NCI-H128 (cell line): Measurements from ENCODE around the gene RASL12.

Source experiments
- DNase-seq: peaks from one replicate; lab custom pipeline; 2025; ENCODE audit not compliant: unreplicated experiment; lab: John Stamatoyannopoulos, UW

Gene RASL12

DNA sequence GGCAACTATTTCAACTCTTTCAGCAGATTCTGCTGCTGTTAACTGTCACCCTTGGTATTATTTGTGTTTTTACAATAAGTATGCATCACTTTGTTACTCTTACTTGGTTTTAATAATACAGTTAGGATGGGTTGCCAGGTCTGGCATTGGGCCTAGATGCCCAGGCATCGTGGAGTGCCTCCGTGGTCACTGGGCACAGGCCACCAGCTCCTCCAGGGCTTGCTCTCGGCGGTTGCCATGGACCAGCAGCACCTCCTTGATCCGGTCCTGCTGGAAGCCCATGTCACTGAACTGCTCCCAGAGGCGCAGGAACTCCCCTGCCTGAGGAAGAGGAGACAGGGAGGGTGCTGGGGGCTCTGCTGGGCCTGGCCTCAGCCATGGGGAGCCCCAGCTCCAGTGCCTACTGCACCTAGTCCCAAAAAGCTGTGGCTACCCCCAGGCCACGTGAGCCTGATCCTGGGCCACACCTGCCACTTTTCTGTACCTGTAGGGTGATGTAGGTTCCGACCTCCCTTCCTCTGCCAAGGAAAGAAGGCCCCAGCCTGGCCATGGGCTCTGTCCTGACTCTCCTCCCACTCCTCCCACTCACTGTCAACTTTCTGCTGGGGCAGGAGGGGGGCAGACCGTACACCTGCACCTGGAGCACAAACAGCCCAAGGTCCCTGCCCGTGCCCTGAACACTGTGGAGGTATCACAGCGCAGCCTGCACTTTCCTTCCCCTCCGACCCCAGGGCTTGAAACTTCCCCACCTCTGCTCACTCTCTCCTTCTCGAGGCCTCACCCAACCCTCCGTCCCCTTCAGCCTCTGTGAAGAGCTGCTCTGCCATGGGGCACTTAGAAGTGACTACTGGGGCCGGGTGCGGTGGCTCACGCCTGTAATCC is 25.4 kb upstream of the RASL12 start:
- no peak for DNase-seq

DNA sequence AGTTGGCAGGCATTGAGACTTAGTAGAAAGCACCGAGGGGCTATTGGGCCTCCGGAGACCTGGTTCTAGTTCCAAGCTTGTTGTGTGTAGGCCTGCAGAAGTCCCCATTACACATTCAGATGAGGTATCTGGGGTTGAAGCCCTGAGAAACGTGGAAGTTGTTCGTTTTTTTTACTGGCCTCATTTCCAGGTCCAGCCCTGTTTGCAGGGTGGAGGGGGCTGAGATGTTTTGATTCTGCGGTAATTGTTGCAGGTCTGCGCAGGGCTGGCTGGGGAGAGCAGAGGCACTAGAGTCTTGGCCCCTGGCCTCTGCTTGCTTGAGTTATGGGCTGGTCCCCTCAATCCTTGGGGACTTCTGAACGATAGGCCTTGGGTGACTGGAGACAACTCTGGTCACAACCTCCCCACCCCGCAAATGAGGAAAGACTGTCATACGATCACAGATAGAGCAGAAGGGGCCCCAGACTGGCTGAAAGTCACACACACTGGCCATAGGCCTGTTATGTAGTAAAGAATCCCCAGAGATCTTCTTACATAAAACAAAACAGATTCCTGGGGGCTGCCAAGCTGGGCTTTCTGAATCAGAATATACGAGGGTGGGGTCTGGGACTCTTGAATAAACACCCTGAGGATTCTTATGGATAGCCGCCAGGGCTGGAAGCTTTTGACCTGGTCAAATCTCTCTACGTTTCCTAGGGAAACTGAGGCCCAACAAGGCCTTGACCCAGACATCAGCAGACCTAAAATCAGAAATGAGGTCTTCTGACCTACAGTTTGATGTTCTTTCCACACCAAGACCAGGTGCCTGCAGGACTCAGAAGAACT is 24.4 kb upstream of the RASL12 start:
- no peak for DNase-seq

- no peak for DNase-seq
Observed at GRCh38 chr15:65089206-65089824, 21.5 kb upstream of the RASL12 start.

GRCh38 chr15:65088643-65089021 is 20.8 kb upstream of the RASL12 start:
- DNase-seq = no peak

- DNase-seq = no peak
Observed at GRCh38 chr15:65087873-65088642, 20.3 kb upstream of the RASL12 start.

- DNase-seq = no peak
Observed at GRCh38 chr15:65087411-65087810, 19.6 kb upstream of the RASL12 start.

- no peak for DNase-seq
Observed at GRCh38 chr15:65086680-65087111, 18.9 kb upstream of the RASL12 start.

DNA sequence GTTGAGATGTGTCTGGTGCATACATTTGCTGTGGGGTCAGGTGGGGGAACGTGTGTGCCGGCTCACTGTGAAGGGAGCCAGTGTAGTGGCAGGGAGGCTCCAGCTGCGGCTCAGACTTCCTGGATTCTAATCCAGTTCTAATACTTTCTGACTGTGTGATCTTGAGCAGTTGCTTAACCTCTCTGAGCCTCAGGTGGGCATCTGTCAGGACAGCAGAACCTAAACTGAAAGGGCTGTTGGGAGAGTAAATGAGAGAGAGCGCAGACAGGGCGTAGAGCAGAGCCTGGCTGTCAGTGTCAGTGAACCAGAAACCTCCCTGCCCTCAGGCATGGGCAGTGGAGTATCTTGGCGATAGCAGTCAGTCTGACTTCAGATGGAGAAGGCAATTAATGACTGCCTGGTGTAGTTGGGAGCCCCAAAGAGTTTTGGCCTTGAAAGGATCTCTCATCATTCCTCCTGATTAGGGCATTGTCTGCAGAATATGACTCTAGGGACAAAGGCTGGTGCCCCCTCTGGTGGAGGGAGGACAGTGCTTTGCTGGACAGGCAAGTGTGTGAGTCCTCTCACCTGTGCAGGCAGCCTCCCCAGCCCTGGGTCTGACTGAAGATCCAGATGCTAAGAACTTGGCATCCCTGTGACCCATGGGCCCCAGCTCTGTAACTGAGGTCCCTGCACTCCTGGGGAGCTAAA is 18.3 kb upstream of the RASL12 start:
- no peak for DNase-seq

DNA sequence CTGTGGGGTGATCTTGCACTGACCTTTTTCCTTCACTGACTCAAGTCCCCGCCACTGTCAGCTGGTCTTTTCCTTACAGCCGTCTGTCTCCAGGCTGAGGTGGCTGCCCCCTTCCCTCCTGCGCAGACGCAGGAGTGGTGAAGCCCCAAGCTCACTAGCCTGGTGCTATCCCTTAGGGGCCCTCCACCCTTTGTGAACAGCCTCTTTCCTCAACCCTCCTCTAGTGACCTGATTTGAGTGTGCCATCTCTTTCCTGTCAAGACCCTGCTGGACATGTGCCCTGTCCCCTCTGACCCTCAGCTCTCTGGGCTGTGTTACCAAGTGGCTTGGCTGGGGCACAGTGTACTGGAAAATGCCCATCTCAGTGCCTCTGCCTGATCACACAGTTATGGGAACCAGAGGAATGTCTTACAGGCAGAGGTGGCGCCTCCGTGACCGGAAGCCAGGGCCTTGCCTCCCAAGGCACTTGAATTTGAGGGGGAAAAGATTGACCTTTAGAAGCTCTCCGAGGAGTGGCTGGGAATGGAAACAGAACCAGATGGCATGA is 17.5 kb upstream of the RASL12 start:
- no peak for DNase-seq

GRCh38 chr15:65084500-65085206 is 16.9 kb upstream of the RASL12 start:
- DNase-seq = no peak

- DNase-seq = no peak
Observed at GRCh38 chr15:65083262-65083701, 15.5 kb upstream of the RASL12 start.

DNA sequence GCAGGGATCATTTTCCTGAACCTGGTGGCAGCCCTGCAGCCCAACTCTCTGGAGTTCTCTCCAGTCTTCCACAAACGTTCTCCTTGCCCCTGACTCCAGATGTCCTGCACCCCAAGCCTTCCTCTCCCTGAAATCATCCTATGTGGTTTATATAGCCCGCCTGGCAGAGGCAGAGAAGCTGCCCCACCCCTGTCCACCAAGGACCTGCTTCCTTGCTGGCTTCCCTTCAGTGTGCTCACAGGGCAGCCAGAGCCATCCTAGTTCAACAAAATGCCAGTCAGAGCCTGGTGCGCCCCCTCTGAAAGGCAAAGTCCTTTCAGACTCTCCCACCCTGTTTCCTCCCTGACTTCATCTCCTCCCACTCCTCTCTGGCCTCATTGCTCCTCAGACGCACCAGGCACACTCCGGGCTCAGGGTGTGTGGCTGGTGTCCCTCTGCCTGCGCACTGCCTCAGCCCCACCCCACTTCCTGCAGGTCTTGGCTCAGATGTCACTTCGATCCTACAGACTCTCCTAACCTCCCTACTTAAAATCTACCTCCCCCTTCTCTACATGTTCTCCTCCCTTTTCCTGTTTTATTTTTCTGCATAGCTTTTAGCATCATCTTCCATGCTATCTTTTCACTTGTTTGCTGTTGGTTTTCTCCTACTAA is 14.6 kb upstream of the RASL12 start:
- no peak for DNase-seq

- no peak for DNase-seq
Observed at GRCh38 chr15:65081758-65082157, 14.0 kb upstream of the RASL12 start.

- no peak for DNase-seq
Observed at GRCh38 chr15:65081270-65081669, 13.5 kb upstream of the RASL12 start.

DNA sequence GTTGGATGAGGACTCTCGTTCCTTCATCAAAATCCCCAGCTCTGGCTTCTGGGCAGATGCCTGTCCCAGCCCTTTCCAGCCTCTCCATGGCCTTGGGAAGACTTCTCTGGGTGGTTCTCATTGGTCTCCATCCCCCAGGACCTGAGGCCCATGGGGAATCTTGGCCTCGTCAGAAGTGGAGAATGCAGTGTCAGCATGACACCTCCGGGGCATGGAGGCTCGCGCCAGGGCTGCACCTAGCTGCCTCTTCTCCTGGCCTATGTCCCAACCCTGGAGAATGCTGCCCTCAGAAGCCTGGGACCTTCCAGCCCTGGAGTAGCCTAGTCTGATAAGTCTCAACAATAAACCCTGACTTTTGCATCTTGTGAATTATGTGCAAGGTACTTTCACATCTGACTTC is 11.8 kb upstream of the RASL12 start:
- DNase-seq = no peak

DNA sequence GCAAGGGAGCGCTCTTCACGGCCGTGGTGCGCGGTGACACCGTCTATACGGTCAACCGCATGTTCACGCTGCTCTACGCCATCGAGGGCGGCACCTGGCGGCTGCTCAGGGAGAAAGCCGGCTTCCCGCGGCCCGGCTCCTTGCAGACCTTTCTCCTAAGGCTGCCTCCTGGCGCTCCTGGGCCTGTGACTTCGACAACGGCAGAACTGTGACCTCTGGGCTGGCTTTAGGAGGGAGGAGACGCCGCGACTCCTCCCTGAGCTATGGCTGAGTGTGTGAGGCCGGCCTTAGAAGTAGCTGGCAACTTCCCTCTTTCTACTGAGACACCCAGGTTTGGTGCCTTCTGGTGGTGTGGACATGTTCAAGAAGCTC is 10.2 kb upstream of the RASL12 start:
- no peak for DNase-seq

DNA sequence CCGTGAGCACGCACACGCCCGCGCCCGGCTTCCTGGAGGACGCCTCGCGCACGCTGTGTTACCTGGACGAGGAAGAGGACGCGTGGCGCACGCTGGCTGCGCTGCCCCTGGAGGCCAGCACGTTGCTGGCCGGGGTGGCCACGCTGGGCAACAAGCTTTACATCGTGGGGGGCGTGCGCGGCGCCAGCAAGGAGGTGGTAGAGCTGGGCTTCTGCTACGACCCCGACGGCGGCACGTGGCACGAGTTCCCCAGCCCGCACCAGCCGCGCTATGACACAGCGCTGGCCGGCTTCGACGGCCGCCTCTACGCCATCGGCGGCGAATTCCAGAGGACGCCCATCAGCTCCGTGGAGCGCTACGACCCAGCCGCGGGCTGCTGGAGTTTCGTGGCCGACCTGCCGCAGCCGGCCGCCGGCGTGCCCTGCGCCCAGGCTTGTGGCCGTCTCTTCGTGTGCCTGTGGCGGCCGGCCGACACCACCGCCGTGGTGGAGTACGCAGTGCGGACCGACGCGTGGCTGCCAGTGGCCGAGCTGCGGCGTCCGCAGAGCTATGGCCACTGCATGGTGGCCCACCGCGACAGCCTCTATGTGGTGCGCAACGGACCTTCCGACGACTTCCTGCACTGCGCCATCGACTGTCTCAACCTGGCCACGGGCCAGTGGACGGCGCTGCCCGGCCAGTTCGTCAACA is 9.6 kb upstream of the RASL12 start:
- no peak for DNase-seq
